Upper lobe of right lung (tissue), 1 donor: ENCODE measurements around the gene SPNS1. TPM values are rescaled to one million over a fixed set of nuclear protein-coding genes. Genes with fewer than 3 reads are reported as not detected.
"Not testable (repeated sequence)": the region's sequence is repeated elsewhere in the genome, so short reads cannot be mapped to it uniquely, and the experiment has no call there.

ENCODE experiments used
- ATAC-seq: fragments of 200-7000 bp; cut with Tn5 transposase; one replicate; pipeline ENCODE4 v1.9.1; 2020; ENCODE audit warnings: mild to moderate bottlenecking, moderate library complexity
- DNase-seq: peaks from one replicate; pipeline ENCODE4 v3.0.0-alpha.2; 2020
- H3K27ac ChIP-seq: fragments of 200-600 bp; one replicate; pipeline ENCODE4 v1.8.0; 2022
- H3K27me3 ChIP-seq: fragments of 200-600 bp; one replicate; pipeline ENCODE4 v1.8.0; 2022; ENCODE audit warnings: mild to moderate bottlenecking
- H3K36me3 ChIP-seq: fragments of 200-600 bp; one replicate; pipeline ENCODE4 v1.8.0; 2022
- H3K4me1 ChIP-seq: fragments of 200-600 bp; one replicate; pipeline ENCODE4 v1.8.0; 2022
- H3K4me3 ChIP-seq: fragments of 200-600 bp; one replicate; pipeline ENCODE4 v1.8.0; 2022; ENCODE audit warnings: mild to moderate bottlenecking
- H3K9me3 ChIP-seq: fragments of 200-600 bp; one replicate; pipeline ENCODE4 v1.8.0; 2022
- CTCF ChIP-seq: fragments of 200-600 bp; IDR thresholded peaks from one replicate; pipeline ENCODE4 v1.8.0; 2022; ENCODE audit warnings: antibody characterized with exemption
- intact Hi-C: fragments of 100-400 bp; cut with DNase I; formaldehyde crosslinking; loops from one replicate; pipeline ENCODE4 v1.11.0; 2022
- total RNA-seq: library from RNA; stranded (reverse); fragmentation: NEBNext Ultra II Directional; extraction: Animal tissue kit (Norgen Biotek cat#: 25700); gene quantifications from one replicate; pipeline ENCODE4 v1.2.1, GENCODE V29; 2021
- donor health status: DM: no; HTN: yes; CAD: no; lungs with severe emphysema.

Gene SPNS1
- total RNA-seq, 1 donor from 2014 or later, result 52.2 TPM

GRCh38 chr16:28977703-28978662 lies 3.4 kb downstream of the SPNS1 start:
- intact Hi-C loops, result no loop called here
- Histone ChIP-seq H3K27ac (no peak overlapping the region), H3K36me3 (peaks cover 41% of the 10 kb centered on the region), H3K4me1 (peaks cover 16% of the 10 kb centered on the region), H3K4me3 (no peak overlapping the region), H3K27me3 (no peaks in the 10 kb centered on the region), H3K9me3 (no peaks in the 10 kb centered on the region)
- TF ChIP-seq CTCF, result peak; percentile 41
- DNase-seq (no peak), ATAC-seq (peak; percentile 8)

GRCh38 chr16:28980330-28980729 lies 5.8 kb downstream of the SPNS1 start:
- intact Hi-C loops, H3K9me3 ChIP-seq, H3K4me3 ChIP-seq, DNase-seq, H3K27ac ChIP-seq, ATAC-seq, H3K27me3 ChIP-seq, H3K4me1 ChIP-seq: not testable (repeated sequence)
- H3K36me3 ChIP-seq, result peaks cover 55% of the 10 kb centered on the region

- no peak for TF ChIP-seq CTCF
- Histone ChIP-seq H3K27me3 (no peaks in the 10 kb centered on the region), H3K4me1 (peaks cover 3% of the 10 kb centered on the region), H3K36me3 (peaks cover 55% of the 10 kb centered on the region), H3K27ac (no peak overlapping the region), H3K4me3 (no peak overlapping the region), H3K9me3 (no peaks in the 10 kb centered on the region)
- ATAC-seq, result no peak
- intact Hi-C loops, result no loop called here
- no peak for DNase-seq
Observed at GRCh38 chr16:28980929-28981328, 6.4 kb downstream of the SPNS1 start.

GRCh38 chr16:28981517-28981916 lies 6.9 kb downstream of the SPNS1 start:
- Histone ChIP-seq H3K4me3 (no peak overlapping the region), H3K27ac (no peak overlapping the region), H3K36me3 (peaks cover 59% of the 10 kb centered on the region), H3K9me3 (no peaks in the 10 kb centered on the region), H3K27me3 (no peaks in the 10 kb centered on the region), H3K4me1 (no peaks in the 10 kb centered on the region)
- peak; percentile 15 for ATAC-seq
- intact Hi-C loops, result no loop called here
- peak; percentile 52 for TF ChIP-seq CTCF
- DNase-seq, result no peak

- H3K36me3 ChIP-seq, result peaks cover 68% of the 10 kb centered on the region
Observed at GRCh38 chr16:28982418-28982817, 7.8 kb downstream of the SPNS1 start.

More at GRCh38 chr16:28982418-28982817, 7.8 kb downstream of the SPNS1 start:
- intact Hi-C loops, result no loop called here
- no peaks in the 10 kb centered on the region for H3K27me3 ChIP-seq
- no peak for DNase-seq
- no peaks in the 10 kb centered on the region for H3K9me3 ChIP-seq
- H3K4me3 ChIP-seq, result no peak overlapping the region
- no peaks in the 10 kb centered on the region for H3K4me1 ChIP-seq
- no peak overlapping the region for H3K27ac ChIP-seq
- no peak for TF ChIP-seq CTCF
- ATAC-seq, result no peak
